Osteocyte (in vitro differentiated cells): ENCODE measurements around the gene STON2. TPM values are rescaled to one million over a fixed set of nuclear protein-coding genes. Genes with fewer than 3 reads are reported as not detected.

ENCODE experiments used
- DNase-seq: peaks from one replicate; pipeline ENCODE4 v3.0.0; 2021; ENCODE audit warnings: mixed read lengths; ENCODE audit not compliant: unreplicated experiment; ENCODE audit errors: extremely low spot score
- H3K27ac Mint-ChIP-seq: one replicate; pipeline ENCODE4 v1.8.0; 2021; ENCODE audit warnings: mild to moderate bottlenecking, mixed read lengths; ENCODE audit not compliant: unreplicated experiment
- H3K27me3 Mint-ChIP-seq: one replicate; pipeline ENCODE4 v1.8.0; 2021; ENCODE audit warnings: mixed read lengths; ENCODE audit not compliant: unreplicated experiment
- H3K36me3 Mint-ChIP-seq: one replicate; pipeline ENCODE4 v1.8.0; 2021; ENCODE audit warnings: mixed read lengths; ENCODE audit not compliant: unreplicated experiment
- H3K4me1 Mint-ChIP-seq: one replicate; pipeline ENCODE4 v1.8.0; 2021; ENCODE audit warnings: mixed read lengths; ENCODE audit not compliant: unreplicated experiment
- H3K4me3 Mint-ChIP-seq: one replicate; pipeline ENCODE4 v1.8.0; 2021; ENCODE audit warnings: mild to moderate bottlenecking, moderate library complexity, mixed read lengths; ENCODE audit not compliant: unreplicated experiment
- H3K9me3 Mint-ChIP-seq: one replicate; pipeline ENCODE4 v1.8.0; 2021; ENCODE audit warnings: mixed read lengths; ENCODE audit not compliant: unreplicated experiment
- CTCF ChIP-seq: fragments of 200-600 bp; sonication (generic); IDR thresholded peaks from 2 replicates; pipeline ENCODE4 v1.5.0; 2021; ENCODE audit warnings: antibody characterized with exemption, mild to moderate bottlenecking, moderate library complexity
- total RNA-seq: library from RNA; stranded (reverse); gene quantifications from 2 replicates; pipeline ENCODE4 v1.2.1, GENCODE V29; 2021

The STON2 gene
- total RNA-seq, 1 donor from 2014 or later: not detected

- no peak for DNase-seq
- Mint-ChIP-seq H3K27ac (no peak overlapping the region), H3K27me3 (no peaks in the 10 kb centered on the region), H3K4me3 (no peak overlapping the region), H3K36me3 (no peaks in the 10 kb centered on the region), H3K4me1 (no peaks in the 10 kb centered on the region), H3K9me3 (no peaks in the 10 kb centered on the region)
- no peak for TF ChIP-seq CTCF
Measured at GRCh38 chr14:81289516-81289915, 110.6 kb downstream of the STON2 start.

GRCh38 chr14:81286574-81287370 lies 113.4 kb downstream of the STON2 start:
- TF ChIP-seq CTCF: no peak
- Mint-ChIP-seq H3K4me1 (no peaks in the 10 kb centered on the region), H3K4me3 (no peak overlapping the region), H3K27me3 (no peaks in the 10 kb centered on the region), H3K9me3 (no peaks in the 10 kb centered on the region), H3K27ac (no peak overlapping the region), H3K36me3 (no peaks in the 10 kb centered on the region)
- no peak for DNase-seq

DNA sequence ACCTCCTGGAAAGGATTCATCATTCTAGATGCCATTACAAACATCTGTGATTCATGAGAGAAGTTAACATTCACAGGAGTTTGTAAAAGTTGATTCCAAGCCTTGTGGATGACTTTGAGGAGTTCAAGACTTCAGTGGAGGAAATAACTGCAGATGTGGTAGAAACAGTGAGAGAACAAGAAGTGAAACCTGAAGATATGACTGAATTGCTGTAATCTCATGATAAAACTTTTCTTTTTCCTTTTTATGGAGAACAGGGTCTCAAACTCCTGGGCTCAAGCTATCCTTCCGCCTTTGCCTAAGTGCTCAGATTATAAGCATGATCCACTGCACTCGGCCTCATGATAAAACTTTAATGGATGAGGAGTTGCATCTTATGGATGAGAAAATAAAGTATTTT lies 114.9 kb downstream of the STON2 start:
- no peaks in the 10 kb centered on the region for H3K9me3 Mint-ChIP-seq
- no peak overlapping the region for H3K27ac Mint-ChIP-seq
- no peaks in the 10 kb centered on the region for H3K27me3 Mint-ChIP-seq
- no peaks in the 10 kb centered on the region for H3K4me1 Mint-ChIP-seq
- no peak for TF ChIP-seq CTCF
- H3K36me3 Mint-ChIP-seq: no peaks in the 10 kb centered on the region
- H3K4me3 Mint-ChIP-seq: no peak overlapping the region
- DNase-seq: no peak

DNA sequence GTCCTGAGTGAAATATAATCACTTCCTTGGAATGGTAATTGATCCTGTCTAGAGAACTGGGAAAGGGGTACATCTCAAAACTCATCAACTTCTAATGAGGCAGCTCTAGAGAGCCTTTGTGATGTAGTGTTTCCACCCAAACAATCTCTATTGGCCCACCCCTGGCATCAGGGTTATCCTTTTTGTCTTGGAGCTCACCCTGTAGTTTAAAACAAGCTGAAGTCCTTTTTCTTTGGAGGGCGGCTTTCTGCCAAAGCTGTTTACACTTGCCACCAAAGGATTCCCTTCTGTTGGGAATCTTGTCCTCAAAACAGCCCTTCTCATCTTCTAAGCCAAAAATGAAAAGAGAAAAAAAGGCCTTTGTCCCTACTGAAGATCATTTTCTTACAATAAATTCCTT lies 118.8 kb downstream of the STON2 start:
- H3K9me3 Mint-ChIP-seq: no peaks in the 10 kb centered on the region
- H3K27ac Mint-ChIP-seq: no peak overlapping the region
- TF ChIP-seq CTCF: no peak
- no peak for DNase-seq
- no peaks in the 10 kb centered on the region for H3K36me3 Mint-ChIP-seq
- H3K4me1 Mint-ChIP-seq: no peaks in the 10 kb centered on the region
- H3K4me3 Mint-ChIP-seq: no peak overlapping the region
- H3K27me3 Mint-ChIP-seq: peaks cover 3% of the 10 kb centered on the region

DNA sequence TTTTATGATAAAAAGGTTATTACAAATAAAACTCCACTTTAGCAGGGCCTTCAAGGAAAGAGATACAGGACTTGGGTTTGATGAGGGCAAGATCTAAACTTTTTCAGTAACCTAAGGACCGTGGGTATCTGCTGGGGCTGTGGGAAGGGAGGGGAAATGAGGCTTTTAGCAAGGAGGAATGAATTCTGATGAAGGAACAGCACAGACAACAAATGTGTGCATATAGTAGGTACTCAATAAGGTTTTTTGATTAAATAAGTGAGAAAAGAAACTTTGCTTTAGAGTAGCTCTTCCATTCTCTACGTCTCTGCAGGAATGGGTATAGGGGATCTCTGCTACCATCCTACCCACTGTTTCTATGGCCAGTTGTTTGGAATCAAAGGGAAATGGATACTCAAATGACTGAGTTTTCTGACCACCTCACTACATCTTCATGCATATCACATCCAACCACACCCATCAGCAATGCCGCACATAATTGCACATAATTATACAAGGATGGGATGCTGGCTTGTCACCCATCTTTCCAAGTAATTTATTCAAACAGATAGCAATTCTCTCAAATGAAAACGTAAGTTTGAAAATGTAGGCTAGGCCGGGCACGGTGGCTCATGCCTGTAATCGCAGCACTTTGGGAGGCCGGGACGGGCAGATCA lies 119.9 kb downstream of the STON2 start:
- no peak for TF ChIP-seq CTCF
- no peaks in the 10 kb centered on the region for H3K4me1 Mint-ChIP-seq
- DNase-seq: no peak
- H3K4me3 Mint-ChIP-seq: no peak overlapping the region
- no peaks in the 10 kb centered on the region for H3K9me3 Mint-ChIP-seq
- peaks cover 13% of the 10 kb centered on the region for H3K27me3 Mint-ChIP-seq
- no peak overlapping the region for H3K27ac Mint-ChIP-seq
- H3K36me3 Mint-ChIP-seq: no peaks in the 10 kb centered on the region
